GM12891 (cell line): ENCODE data around the gene SLC7A1. TPM values are rescaled to one million over a fixed set of nuclear protein-coding genes. Genes with fewer than 3 reads are reported as not detected.
"Not testable (repeated sequence)": the region's sequence is repeated elsewhere in the genome, so short reads cannot be mapped to it uniquely, and the experiment has no call there.

Source experiments
- DNase-seq: peaks from one replicate; pipeline ENCODE4 v3.0.0; 2011; ENCODE audit warnings: low spot score; ENCODE audit not compliant: insufficient read length
- FAIRE-seq: peaks from 2 replicates; lab custom pipeline; 2011; peaks lifted over from hg19 to GRCh38; lab: Jason Lieb, UNC
- PAX5 ChIP-seq: IDR thresholded peaks from 2 replicates; pipeline ENCODE4 v1.6.1; 2011; ENCODE audit warnings: low read length, moderate library complexity, mild to moderate bottlenecking; ENCODE audit not compliant: insufficient read depth, severe bottlenecking
- POLR2A ChIP-seq: IDR thresholded peaks from 2 replicates; pipeline ENCODE4 v1.6.1; 2011; ENCODE audit warnings: low read depth, low read length, control low read depth
- POLR2AphosphoS5 ChIP-seq: IDR thresholded peaks from 2 replicates; pipeline ENCODE4 v1.6.1; 2011; ENCODE audit warnings: low read depth, low read length, control low read depth
- POU2F2 ChIP-seq: IDR thresholded peaks from 2 replicates; pipeline ENCODE4 v1.6.1; 2011; ENCODE audit warnings: low read depth, mild to moderate bottlenecking, control low read depth, low read length, moderate library complexity
- SPI1 ChIP-seq: IDR thresholded peaks from 2 replicates; pipeline ENCODE4 v1.6.1; 2011; ENCODE audit warnings: low read depth, low read length, control low read depth
- TAF1 ChIP-seq: IDR thresholded peaks from 2 replicates; pipeline ENCODE4 v1.6.1; 2011; ENCODE audit warnings: low read depth, low read length, control low read depth
- polyA plus RNA-seq: library from polyadenylated mRNA; unstranded; fragments of >200 nt; gene quantifications from one replicate; pipeline ENCODE4 v1.2.1, GENCODE V29; 2012; ENCODE audit warnings: low read depth, missing spikeins, inconsistent platforms; ENCODE audit not compliant: missing spikeins

The SLC7A1 gene
- polyA plus RNA-seq: 10.9 TPM

DNA sequence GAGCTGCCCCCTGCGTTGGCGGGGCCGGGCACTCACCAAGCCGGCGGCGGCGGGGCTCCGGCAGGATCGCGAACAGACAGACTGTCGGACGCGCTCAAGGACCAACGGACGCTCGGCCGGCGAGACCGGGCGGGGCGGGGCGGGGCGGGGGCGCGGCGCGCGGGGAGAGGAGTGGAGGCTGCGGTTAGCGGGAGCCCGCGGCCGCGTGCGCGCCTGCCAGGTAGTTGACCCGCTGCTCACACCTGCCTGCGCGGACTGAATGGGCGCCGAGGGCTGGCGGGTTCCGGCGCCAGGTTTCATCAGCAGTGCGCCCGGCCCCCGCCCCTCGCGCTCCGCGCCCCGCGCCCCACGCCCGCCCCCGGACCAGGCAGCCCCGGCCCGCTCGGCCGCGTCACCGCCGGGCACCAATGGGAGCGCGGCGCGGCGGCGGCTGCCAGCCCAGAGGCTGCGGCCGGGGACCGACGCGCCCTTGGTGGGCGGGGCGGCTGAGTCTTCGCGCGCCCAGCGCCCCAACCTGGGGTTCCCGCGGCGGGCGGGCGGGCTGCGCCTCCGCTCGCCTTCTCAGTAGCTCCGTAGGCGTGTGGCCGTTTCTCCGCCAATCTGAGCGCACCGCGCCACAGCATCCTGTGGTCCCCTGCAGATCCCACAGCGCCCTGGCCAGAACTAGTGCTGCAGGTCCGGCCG lies at the start of gene SLC7A1:
Gene SLC7A1, minus strand, starts transcription at position 309 of the 684 bp plus-strand sequence. CDS start 59,500 bp downstream, outside the sequence.
- TF ChIP-seq POU2F2 (no peak), TAF1 (peak; percentile 62; the same call in 1 of the 2 replicates)
- FAIRE-seq: peak; percentile 97
- DNase-seq: peak; percentile 97

DNA sequence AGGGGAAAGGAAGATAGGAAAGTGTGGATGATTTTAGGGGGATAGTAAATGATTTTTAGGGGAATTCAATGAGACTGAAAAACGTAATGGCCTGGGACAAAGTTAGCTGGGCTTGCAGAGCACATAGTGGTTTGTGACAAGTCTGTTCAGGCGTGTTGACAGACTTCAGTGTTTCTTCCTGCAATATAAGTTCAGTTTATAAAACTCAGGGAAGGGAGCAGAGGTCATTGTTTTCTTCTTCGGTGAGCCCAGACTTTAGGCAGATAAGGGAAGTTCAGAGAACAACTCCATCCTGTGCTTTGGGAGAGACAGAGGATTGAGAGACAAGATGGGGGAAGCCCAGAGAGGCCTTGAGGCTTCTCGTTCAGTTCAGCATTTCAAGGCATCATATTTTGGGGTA lies 45.2 kb upstream of the SLC7A1 start:
- DNase-seq: no peak
- TF ChIP-seq POU2F2 (no peak), TAF1 (no peak)
- FAIRE-seq: no peak

DNA sequence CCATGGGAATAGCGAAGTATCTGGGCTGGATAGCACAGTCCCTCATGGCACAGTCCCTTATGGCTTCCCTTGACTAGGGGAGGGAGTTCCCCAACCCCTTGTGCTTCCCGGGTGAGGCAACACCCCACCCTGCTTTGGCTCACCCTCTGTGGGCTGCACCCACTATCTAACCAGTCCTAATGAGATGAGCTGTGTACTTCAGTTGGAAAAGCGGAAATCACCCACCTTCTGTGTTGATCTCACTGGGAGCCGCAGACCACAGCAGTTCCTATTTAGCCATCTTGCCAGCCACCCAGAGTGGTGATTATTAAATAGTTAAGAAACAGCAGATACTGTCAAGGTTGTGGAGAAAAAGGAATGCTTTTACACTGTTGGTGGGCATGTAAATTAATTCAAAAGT lies 41.3 kb upstream of the SLC7A1 start:
- FAIRE-seq, DNase-seq: not testable (repeated sequence)

GRCh38 chr13:29624997-29625396 lies 29.5 kb upstream of the SLC7A1 start:
- no peak for TF ChIP-seq POLR2AphosphoS5
- TF ChIP-seq TAF1: no peak
- TF ChIP-seq POU2F2: no peak
- TF ChIP-seq POLR2A: no peak
- TF ChIP-seq SPI1: no peak
- no peak for TF ChIP-seq PAX5
- no peak for FAIRE-seq
- no peak for DNase-seq

DNA sequence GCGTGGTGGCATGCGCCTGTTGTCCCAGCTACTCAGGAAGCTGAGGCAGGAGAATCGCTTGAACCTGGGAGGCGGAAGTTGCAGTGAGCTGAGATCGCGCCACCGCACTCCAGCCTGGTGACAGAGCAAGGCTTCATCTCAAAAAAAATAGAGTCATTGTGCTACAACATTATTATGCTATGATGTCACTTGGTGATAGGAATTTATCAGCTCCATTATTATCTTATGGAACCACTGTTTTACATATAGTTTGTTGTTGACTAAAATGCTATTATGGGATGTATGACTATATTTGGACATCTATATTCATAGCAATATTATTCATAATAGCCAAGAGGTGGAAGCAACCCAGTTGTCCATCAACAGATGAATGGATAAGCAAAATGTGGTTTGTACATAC lies 26.4 kb upstream of the SLC7A1 start:
- TF ChIP-seq SPI1: no peak
- no peak for TF ChIP-seq POLR2A
- no peak for TF ChIP-seq POLR2AphosphoS5
- no peak for TF ChIP-seq POU2F2
- TF ChIP-seq PAX5: no peak
- no peak for TF ChIP-seq TAF1
- no peak for FAIRE-seq

GRCh38 chr13:29621051-29621800 lies 25.7 kb upstream of the SLC7A1 start:
- TF ChIP-seq PAX5 (no peak), POLR2A (no peak), SPI1 (no peak), TAF1 (no peak), POU2F2 (no peak), POLR2AphosphoS5 (no peak)
- FAIRE-seq: no peak
- no peak for DNase-seq

More for the DNA sequence above, 26.4 kb upstream of the SLC7A1 start:
- DNase-seq: no peak

DNA sequence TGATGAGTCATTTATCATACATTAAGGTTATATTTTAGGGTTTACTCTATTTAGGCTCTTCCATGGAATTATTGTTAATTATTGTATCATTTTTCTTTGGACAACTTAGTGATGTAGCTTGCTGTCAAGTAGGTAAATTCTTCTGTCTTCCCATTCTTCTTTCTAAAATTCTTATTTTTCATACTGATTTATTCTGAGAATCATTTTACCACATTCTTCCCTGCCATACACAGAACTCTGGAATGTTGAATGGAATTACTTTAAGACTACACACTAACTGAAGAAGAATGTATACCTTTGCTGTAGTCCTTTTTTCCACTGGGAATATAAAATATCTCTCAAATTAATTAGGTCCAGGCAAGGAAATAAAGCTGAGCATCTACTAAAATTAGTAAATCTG lies 24.5 kb upstream of the SLC7A1 start:
- DNase-seq (no peak), FAIRE-seq (no peak)
- TF ChIP-seq PAX5 (no peak), POLR2AphosphoS5 (no peak), TAF1 (no peak), SPI1 (no peak), POLR2A (no peak), POU2F2 (no peak)

DNA sequence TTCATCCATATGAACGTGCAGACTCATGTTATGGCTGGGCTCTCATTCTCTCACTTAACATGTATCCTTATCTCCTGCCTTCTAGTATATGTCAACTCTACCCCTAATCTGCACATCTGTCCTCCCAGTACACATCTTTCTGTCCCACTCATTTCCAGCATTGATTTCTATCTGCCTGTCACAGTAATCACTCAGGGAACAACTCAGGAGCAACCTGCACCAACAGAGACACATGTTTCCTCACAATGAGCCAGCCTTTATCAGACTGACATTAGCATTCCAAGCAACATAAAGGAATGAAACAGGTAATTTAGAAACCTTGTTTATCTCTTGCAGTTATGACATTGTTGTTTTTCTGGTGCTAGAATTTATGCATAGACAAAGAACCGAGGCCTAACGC lies 17.6 kb upstream of the SLC7A1 start:
- no peak for TF ChIP-seq TAF1
- no peak for TF ChIP-seq POU2F2
- FAIRE-seq: no peak

DNA sequence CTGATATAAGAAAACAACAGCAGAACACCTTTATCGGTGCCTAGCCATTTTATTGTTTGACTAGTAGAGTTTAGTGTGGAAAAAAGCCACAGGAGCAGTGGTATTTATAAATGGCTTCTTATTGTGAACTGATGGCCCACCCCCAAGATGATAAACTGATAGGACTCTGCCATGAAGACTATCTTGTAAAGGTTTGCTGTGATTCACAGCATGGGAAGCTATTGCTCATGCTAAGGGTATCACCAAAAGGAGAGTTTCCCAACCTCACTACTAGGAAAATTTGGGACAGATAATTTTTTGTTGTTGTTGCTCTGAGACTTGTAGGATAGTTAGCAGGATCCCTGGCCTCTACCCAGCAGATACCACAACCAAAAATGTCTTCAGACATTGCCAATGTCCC lies 12.0 kb upstream of the SLC7A1 start:
- TF ChIP-seq SPI1 (no peak), TAF1 (no peak), POLR2A (no peak), PAX5 (no peak), POLR2AphosphoS5 (no peak), POU2F2 (no peak)
- FAIRE-seq (no peak), DNase-seq (no peak)

More for the DNA sequence above, 17.6 kb upstream of the SLC7A1 start:
- no peak for DNase-seq

GRCh38 chr13:29605860-29606526 lies 10.5 kb upstream of the SLC7A1 start:
- no peak for FAIRE-seq
- TF ChIP-seq PAX5 (no peak), TAF1 (no peak), POLR2AphosphoS5 (no peak), POU2F2 (no peak), POLR2A (no peak), SPI1 (no peak)
- no peak for DNase-seq
